Parathyroid adenoma (tissue), 2 donors: Measurements from ENCODE around the gene ZP2.

Source experiments
- H2AFZ ChIP-seq: fragments of 300-600 bp; sonication (generic); one replicate; pipeline ENCODE4 v1.7.0; 2017; ENCODE audit warnings: antibody characterized with exemption, mild to moderate bottlenecking
- H3K27ac ChIP-seq: fragments of 300-600 bp; sonication (generic); one replicate; pipeline ENCODE4 v1.7.0; 2017
- H3K27me3 ChIP-seq: fragments of 300-600 bp; sonication (generic); one replicate; pipeline ENCODE4 v1.7.0; 2017; ENCODE audit warnings: low read length; ENCODE audit not compliant: control insufficient read depth, insufficient read depth
- H3K36me3 ChIP-seq: fragments of 300-600 bp; sonication (generic); one replicate; pipeline ENCODE4 v1.7.0; 2017; ENCODE audit warnings: low read length; ENCODE audit not compliant: control insufficient read depth, insufficient read depth
- H3K4me1 ChIP-seq: fragments of 300-600 bp; sonication (generic); one replicate; pipeline ENCODE4 v1.7.0; 2017; ENCODE audit warnings: control low read depth
- H3K4me2 ChIP-seq: fragments of 300-600 bp; sonication (generic); one replicate; pipeline ENCODE4 v1.7.0; 2017; ENCODE audit warnings: low read length
- H3K4me3 ChIP-seq: fragments of 300-600 bp; sonication (generic); one replicate; pipeline ENCODE4 v1.7.0; 2017; ENCODE audit warnings: low read depth, low read length
- H3K79me2 ChIP-seq: fragments of 300-600 bp; sonication (generic); one replicate; pipeline ENCODE4 v1.7.0; 2017; ENCODE audit warnings: control low read depth
- H3K9ac ChIP-seq: fragments of 300-600 bp; sonication (generic); one replicate; pipeline ENCODE4 v1.7.0; 2017; ENCODE audit warnings: mild to moderate bottlenecking
- H3K9me3 ChIP-seq: fragments of 300-600 bp; sonication (generic); one replicate; pipeline ENCODE4 v1.7.0; 2017; ENCODE audit warnings: low read length; ENCODE audit not compliant: control insufficient read depth
- CTCF ChIP-seq: fragments of 300-600 bp; sonication (generic); IDR thresholded peaks from one replicate; pipeline ENCODE4 v1.7.0; 2017; ENCODE audit warnings: antibody characterized with exemption, mild to moderate bottlenecking
- donor health status: primary hyperparathyroidism.

ZP2 gene

GRCh38 chr16:21162661-21163151 is 48.7 kb downstream of the ZP2 start:
- no peaks in the 10 kb centered on the region for H3K79me2 ChIP-seq
- TF ChIP-seq CTCF, result no peak
- H3K4me1 ChIP-seq, result peaks cover 6% of the 10 kb centered on the region
- H3K27ac ChIP-seq, result no peak overlapping the region
- H3K9me3 ChIP-seq, result no peaks in the 10 kb centered on the region
- H3K4me2 ChIP-seq, result peak overlapping the region; percentile 6
- H3K27me3 ChIP-seq, result no peaks in the 10 kb centered on the region
- H3K9ac ChIP-seq, result no peak overlapping the region
- H3K36me3 ChIP-seq, result no peaks in the 10 kb centered on the region
- H2AFZ ChIP-seq, result no peak overlapping the region
- H3K4me3 ChIP-seq, result peak overlapping the region; percentile 9

- H3K36me3 ChIP-seq, result no peaks in the 10 kb centered on the region
- no peaks in the 10 kb centered on the region for H3K79me2 ChIP-seq
- no peak overlapping the region for H3K27ac ChIP-seq
- TF ChIP-seq CTCF, result no peak
- no peaks in the 10 kb centered on the region for H3K27me3 ChIP-seq
- H3K9ac ChIP-seq, result no peak overlapping the region
- H3K4me1 ChIP-seq, result peaks cover 6% of the 10 kb centered on the region
- peak overlapping the region; percentile 23 for H3K4me2 ChIP-seq
- H3K9me3 ChIP-seq, result no peaks in the 10 kb centered on the region
- no peak overlapping the region for H2AFZ ChIP-seq
- no peak overlapping the region for H3K4me3 ChIP-seq
Measured at GRCh38 chr16:21161211-21161610, 50.2 kb downstream of the ZP2 start.

- H3K27ac ChIP-seq, result no peak overlapping the region
- no peaks in the 10 kb centered on the region for H3K36me3 ChIP-seq
- H3K9ac ChIP-seq, result no peak overlapping the region
- H3K4me2 ChIP-seq, result no peak overlapping the region
- H3K4me1 ChIP-seq, result peaks cover 6% of the 10 kb centered on the region
- H3K79me2 ChIP-seq, result no peaks in the 10 kb centered on the region
- no peaks in the 10 kb centered on the region for H3K9me3 ChIP-seq
- H3K27me3 ChIP-seq, result no peaks in the 10 kb centered on the region
- H3K4me3 ChIP-seq, result peak overlapping the region; percentile 87
- no peak overlapping the region for H2AFZ ChIP-seq
- no peak for TF ChIP-seq CTCF
Measured at GRCh38 chr16:21160276-21160675, 51.1 kb downstream of the ZP2 start.

- Histone ChIP-seq H3K4me2 (peak overlapping the region; percentile 98), H3K9ac (no peak overlapping the region), H3K27ac (no peak overlapping the region), H3K4me1 (peaks cover 6% of the 10 kb centered on the region), H3K9me3 (no peaks in the 10 kb centered on the region), H3K36me3 (no peaks in the 10 kb centered on the region), H2AFZ (peak overlapping the region; percentile 98), H3K4me3 (peak overlapping the region; percentile 87), H3K79me2 (no peaks in the 10 kb centered on the region), H3K27me3 (no peaks in the 10 kb centered on the region)
- no peak for TF ChIP-seq CTCF
Measured at GRCh38 chr16:21159281-21159951, 52.0 kb downstream of the ZP2 start.
